GM19324 (cell line): ENCODE measurements around the gene TREH.

Experiments used
- ATAC-seq: cut with Tn5 transposase; IDR thresholded peaks from one replicate; pipeline ENCODE4 v1.9.1; 2021; ENCODE audit warnings: mild to moderate bottlenecking, moderate library complexity; ENCODE audit not compliant: unreplicated experiment, low FRiP score

TREH gene

GRCh38 chr11:118633319-118633690, 46.1 kb downstream of the TREH start:
- no peak for ATAC-seq

GRCh38 chr11:118632577-118633318, 46.7 kb downstream of the TREH start:
- no peak for ATAC-seq

DNA sequence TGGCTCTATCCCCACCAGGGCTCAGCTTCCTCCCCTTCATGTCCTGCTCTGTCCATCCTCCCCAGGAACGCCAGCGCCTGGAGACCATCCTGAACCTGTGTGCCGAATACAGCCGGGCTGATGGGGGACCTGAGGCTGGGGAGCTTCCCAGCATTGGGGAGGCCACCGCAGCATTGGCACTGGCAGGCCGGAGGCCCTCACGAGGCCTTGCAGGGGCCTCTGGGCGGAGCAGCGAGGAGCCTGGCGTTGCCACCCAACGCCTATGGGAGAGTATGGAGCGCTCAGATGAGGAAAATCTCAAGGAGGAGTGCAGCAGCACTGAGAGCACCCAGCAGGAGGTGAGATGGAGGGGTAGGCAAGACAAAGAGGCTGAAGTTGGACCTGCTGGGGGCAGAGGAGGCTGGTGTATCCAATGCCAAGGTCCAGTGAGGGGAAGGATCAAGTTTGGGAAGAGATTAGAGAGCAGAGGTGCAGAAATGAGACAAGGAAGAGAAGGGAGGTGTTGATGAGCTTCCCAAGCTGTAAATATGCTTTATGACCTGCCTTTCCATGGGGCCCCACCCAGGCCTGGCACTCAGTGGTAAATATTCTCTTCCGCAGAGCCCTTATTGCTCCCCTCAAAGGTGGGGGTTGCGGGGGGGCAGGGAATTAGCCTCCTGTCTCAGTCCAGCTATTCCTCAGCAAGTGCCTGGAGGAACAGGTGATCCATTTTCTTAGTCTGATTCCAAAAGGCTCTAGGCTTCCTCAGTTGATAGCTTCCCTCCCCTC, 48.1 kb downstream of the TREH start:
- ATAC-seq, result no peak

DNA sequence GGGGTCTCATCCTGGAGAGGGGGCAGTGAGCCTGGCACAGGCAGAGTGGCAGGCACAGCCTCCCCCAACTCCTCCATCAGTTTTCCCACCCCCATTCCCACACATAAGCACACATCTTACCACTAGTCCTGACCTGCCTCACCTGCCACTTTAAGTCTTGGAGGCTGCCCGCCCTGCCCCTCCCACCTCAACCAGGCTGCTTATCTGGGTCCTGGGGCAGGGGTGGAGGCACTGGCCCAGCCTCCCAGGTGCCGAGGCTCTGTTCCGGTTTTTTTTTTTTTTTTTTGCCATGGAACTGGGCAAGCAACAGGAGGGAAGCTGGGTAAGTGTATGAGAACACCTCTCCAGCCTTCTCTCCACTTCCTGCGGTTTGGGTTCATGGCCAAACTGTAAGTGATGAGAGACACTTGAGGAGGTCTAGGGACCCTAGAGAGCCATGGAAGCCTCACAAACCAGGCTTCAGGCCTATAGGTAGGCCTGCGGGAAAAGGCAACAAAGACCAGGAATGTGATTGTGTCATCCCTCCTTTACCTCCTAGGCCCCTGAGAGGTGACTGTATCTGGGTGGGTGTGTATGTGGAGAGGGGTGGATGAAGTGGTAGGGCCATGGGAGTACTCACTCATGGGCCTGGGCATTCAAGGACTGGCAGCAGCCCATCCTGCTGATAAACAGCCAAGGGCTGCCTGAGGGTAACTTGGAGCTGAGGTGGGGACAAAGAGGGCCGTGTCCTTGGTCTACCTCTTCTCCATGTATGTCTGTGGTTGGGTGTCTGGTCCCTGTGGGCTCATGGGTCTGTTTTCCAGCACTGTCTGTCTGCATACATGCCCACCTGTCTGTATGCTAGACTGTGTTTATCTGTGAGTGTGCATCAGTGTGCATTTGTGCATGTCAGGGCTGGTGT, 49.4 kb downstream of the TREH start:
- no peak for ATAC-seq

GRCh38 chr11:118628861-118629549, 50.4 kb downstream of the TREH start:
- ATAC-seq, result no peak

DNA sequence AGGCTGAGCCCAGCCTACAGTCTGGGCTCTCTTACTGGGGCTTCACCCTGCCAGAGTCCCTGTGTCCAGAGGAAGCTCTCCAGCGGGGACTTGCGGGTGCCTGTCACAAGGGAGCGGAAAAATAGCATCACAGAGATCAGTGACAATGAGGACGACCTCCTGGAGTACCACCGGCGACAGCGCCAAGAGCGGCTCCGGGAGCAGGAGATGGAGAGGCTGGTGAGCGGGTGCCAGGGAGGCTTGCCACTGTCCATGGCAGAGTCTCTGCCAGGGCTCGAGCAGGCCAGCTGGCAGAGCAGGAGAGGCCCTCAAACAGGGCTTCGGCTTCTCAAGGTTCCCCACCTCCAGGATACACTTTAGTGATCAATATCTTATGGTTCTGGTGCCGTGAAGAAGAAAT, 51.0 kb downstream of the TREH start:
- no peak for ATAC-seq

DNA sequence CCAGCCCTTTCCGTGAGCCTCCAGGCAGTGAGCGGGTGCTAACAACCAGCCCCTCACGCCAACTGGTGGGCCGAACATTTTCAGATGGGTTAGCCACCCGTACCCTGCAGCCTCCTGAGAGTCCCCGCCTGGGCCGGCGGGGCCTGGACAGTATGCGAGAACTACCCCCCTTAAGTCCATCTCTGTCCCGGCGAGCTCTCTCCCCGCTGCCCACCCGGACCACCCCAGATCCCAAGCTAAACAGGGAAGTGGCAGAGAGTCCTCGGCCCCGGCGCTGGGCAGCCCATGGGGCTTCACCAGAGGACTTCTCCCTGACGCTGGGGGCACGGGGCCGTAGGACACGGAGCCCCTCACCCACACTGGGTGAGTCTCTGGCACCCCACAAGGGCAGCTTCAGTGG, 51.4 kb downstream of the TREH start:
- ATAC-seq, result no peak

DNA sequence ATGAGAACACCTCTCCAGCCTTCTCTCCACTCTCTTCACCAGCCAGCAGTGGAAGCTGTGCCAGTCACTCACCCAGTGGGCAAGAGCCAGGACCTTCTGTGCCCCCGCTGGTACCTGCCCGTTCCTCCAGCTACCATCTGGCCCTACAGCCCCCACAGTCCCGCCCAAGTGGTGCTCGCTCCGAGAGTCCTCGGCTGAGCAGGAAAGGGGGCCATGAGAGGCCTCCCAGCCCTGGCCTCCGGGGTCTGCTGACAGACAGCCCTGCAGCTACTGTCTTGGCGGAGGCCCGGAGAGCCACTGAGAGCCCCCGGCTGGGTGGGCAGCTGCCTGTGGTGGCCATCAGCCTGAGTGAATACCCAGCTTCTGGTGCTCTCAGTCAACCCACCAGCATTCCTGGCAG, 51.9 kb downstream of the TREH start:
- ATAC-seq, result no peak

- ATAC-seq, result no peak
Observed at GRCh38 chr11:118625976-118626375, 53.5 kb downstream of the TREH start.

DNA sequence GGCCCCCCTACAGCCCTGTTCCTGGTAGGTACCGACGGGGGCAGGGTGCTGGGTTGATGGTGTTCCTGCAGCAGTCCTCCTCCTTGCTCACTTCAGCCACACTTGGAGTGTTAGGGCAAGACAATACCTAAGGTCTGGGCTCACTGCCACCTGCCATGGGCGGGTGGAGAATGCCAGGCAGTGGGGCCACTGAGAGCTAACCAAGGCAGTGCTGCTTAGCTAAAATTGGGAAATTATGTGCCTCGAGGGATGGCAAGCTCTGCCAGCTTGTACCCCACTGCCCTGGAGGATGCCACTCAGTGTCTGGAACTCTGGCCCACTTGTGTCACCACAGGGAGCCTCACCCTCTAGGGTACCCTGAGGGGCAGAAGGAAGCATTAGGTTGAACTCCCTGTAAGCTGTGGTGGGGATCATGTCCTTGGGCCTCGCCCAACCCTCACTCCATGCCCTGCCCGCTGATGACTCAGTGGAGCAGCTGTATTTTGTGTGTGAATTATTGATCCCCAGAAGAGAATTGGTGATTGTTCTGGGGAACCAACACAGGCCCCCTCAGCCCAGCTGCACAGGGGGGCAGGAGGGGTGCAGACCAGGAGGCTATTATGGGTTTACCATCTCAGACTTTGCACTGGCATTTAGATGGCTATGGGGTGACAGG, 54.3 kb downstream of the TREH start:
- ATAC-seq, result no peak

- ATAC-seq, result no peak
Observed at GRCh38 chr11:118623269-118623655, 56.2 kb downstream of the TREH start.

- ATAC-seq, result no peak
Observed at GRCh38 chr11:118622376-118623268, 56.8 kb downstream of the TREH start.

DNA sequence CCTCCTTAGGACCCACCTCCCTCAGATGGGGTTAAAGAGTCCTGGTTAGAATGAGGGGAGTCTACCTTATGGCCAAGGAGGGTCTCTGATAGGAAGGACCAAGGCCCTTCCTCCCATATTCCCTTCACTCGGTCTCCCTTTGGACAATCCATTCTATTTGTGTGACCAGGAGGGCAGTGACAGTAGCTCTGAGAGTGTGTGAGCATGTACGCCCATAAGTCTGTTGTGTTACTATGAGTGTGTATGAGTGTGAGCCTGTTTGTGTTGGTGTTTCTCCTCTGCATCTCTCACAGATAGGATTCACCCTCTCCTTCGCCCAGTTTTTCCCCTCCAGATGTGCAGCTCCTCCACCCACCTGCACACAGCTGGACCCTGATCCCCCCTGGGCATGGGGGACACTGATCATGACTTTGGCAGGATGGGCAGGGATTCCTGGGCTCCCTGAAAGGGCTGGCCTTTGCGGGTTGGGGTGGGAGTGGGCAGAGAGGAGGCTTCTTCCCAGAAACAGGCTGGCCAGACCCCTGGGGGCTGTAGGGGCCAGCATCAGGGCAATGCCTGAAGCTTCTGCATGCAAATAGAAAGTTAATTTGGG, 57.6 kb downstream of the TREH start:
- no peak for ATAC-seq

- ATAC-seq, result no peak
Observed at GRCh38 chr11:118621071-118621783, 58.2 kb downstream of the TREH start.

DNA sequence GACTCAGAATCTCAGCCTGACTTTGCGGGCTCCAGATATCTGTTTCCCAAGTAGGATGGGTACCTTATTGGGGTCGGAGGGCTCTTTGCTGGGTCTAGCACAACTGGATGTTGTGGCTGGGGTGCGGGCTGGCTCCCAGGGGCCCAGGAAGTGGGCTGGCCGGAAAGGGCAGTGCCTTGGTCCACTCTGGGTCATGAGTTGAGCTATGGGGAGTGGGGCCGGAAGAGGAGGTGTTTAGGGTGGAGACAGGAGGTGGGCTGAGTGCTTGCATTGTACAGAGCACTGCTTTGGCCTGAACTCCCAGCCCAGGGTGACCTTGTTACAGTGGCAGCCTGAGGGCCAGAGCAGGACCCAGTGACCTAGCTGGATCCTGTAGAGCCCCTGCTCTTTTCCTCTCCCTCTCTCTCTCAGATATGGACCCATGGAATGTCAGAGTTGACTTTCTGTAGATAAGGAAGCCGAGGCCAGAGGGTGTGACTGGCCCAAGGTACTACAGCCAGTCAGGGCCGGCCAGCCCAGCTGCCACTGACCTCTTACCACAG, 58.9 kb downstream of the TREH start:
- no peak for ATAC-seq

DNA sequence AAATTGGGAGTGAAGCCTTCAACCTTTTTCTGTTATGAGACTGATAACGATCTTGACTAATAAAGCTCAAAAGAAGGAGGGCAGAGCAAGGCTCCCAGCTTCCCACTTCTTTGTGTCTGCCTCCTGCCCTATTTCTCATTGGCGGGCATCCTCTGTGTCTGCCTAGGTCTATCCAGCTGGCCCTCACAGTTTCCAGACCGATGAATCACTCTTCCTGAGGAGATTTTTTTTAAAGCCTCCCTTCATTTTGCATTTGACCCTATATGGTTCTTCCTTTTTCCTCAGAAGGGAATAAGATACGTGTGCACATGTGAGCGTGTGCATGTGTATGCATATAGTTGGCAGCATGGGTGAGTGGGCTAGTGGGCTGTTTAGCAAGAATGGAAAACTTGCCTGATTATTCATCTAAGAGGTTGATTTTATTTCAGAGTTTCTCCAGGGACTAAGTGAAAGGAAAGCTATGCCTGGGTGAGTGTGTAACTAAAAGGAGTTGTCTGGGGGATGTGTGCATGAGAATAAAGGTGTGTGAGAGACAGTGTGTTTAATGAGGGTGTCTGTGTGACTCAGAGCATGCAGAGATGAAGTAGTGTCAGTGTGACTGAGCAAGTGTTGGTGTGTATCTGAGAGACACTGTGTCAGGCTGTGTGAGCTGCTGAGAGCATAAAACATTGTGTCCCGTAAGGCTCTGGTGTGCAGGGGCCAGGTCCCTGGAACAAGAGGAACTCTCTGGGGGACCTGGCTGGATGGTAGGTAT, 59.8 kb downstream of the TREH start:
- no peak for ATAC-seq

DNA sequence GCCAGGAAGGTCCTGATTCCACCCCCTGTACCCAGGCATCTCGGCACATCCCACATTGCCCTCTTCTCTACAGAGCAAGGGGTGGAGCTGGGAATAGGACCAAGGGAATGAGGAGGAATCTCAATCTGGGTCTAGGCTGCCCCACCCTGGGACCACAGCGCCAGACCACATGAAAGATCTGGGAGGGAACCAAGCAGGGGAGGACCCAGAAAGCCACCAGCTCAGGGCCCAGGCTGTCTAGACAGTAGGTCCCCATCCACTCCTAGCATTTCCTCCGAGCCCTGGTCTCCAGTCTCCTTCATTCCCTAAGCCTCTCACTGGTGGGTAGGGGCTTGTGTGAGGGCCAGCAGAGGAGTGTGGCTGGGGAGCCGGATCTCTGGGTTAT, 60.5 kb downstream of the TREH start:
- ATAC-seq, result no peak
